ENCODE measurements around the gene TRIM27.
"Not testable (repeated sequence)": the region's sequence is repeated elsewhere in the genome, so short reads cannot be mapped to it uniquely, and the experiment has no call there.

The TRIM27 gene

GRCh38 chr6:28896505-28897368 lies 27.0 kb downstream of the TRIM27 start:
- peak; percentile 52 for DNase-seq (ENCODE audit: low spot score)

GRCh38 chr6:28895131-28895812 lies 28.5 kb downstream of the TRIM27 start:
- peak; percentile 92 for DNase-seq (ENCODE audit: low spot score)

DNA sequence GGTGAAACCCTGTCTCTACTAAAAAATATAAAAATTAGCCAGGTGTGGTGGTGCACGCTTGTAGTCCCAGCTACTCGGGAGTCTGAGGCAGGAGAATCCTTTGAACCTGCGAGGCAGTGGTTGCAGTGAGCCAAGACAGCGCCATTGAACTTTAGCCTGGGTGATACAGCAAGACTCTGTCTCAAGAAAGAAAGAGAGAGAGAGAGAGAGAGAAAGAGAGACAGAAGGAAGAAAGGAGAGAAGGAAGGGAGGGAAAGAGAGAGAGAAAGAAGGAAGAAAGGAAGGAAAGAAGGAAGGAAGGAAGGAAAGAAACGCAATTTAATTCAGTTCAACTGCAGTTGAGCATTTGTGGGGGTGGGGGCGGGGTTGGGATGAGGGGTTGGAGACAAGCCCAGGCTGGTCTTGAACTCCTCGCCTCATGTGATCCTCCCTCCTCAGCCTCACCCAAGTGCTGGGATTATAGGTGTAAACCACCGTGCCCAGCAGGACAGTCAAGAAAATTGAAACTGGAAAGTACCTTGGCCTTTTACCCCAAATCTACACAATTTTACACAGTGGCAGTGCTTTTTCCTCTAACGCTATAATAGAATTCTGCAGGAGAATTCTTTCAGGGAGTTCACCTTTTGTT lies 30.5 kb downstream of the TRIM27 start:
- DNase-seq (ENCODE audit: low spot score): no peak

DNA sequence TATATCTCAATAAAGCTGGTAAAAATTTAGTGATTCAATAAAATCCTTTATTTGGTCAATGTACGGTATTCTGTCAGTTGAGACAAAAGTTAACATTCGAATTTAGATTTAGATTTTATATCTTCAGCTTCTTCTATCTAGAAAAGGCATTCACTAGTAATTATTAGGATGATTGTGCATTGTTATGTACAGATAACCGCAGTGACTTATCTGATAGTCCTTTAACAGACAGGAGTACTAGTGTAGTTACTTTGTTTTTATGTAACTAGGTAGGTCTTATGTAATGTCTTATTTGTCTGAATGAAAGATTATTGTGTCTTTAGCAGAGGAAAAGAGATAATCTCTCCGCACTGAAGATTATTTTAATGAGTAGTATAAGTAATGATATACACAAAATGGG lies 31.3 kb downstream of the TRIM27 start:
- DNase-seq (ENCODE audit: low spot score): no peak

- no peak for DNase-seq (ENCODE audit: low spot score)
These were observed 35.8 kb downstream of the TRIM27 start for GRCh38 chr6:28887796-28888496.

- DNase-seq (ENCODE audit: low spot score): no peak
These were observed 37.7 kb downstream of the TRIM27 start for GRCh38 chr6:28886079-28886439.

- no peak for DNase-seq (ENCODE audit: low spot score)
These were observed 39.2 kb downstream of the TRIM27 start for GRCh38 chr6:28884423-28885131.

- DNase-seq (ENCODE audit: low spot score): peak; percentile 77
These were observed 42.6 kb downstream of the TRIM27 start for GRCh38 chr6:28880894-28881780.

DNA sequence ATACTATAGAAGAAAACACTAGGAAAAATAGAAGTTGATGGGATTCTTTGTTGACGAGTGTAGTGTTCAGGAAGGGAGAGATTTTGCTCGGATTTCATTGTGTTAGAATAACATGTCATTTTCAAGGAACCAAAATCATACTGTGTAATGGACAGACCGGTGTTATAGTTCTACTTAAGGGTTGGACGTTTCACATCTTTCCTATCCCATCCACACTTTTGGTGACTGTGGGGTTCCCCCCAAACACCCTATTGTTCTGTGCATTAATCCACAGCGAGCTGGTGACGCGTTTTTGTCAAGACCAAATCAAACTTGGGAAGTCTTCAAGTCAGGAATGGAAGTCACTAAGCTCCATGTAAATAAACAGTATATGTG lies 43.3 kb downstream of the TRIM27 start:
- DNase-seq (ENCODE audit: low spot score): no peak

DNA sequence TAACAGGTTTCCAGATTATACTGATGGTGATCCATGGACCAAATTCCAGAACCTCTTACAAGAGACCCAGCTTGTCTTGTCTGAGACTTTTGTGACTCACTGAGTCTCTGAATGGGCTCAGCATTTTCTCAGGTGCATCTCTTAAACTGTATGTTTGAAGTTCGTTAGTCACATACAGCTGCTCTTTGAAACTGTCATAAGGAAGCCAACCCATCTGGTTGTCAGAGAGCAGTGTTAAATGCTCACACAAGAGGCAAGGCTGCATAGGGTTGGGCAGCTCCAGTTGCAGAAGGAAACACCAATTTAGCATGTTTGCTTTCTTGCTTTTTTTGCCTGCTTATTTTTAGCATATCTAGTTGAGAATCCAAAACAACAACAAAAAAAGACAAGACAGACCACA lies 47.1 kb downstream of the TRIM27 start:
- DNase-seq (ENCODE audit: low spot score): no peak

DNA sequence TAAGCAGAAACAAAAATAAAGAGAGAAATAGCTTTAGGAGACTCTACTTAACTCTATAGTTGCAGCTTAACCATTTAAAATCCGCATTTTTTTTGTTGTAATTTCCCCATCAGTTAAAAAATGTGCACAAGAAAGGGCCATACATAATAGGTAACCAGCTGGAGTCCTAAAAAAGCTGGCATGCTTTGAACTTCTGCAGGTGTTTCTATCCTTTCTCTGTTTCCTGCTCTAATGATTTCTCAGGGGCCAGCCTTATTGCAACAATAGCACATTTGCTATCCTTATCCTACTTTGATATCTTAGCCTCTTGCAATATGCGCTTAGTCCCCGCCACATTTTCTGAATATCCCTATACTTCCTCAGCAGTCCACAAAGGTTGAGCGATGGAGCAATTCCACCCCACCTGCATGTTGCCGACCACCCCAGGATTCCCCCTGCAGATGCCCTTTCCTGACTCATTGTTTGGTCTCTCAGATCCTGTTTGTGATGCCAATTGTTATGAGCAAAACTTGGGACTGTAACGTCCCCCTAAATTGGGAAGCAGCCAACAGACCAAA lies 48.5 kb downstream of the TRIM27 start:
- no peak for DNase-seq (ENCODE audit: low spot score)

- not testable (repeated sequence) for DNase-seq (ENCODE audit: low spot score)
These were observed 51.5 kb downstream of the TRIM27 start for GRCh38 chr6:28872157-28872817.

DNA sequence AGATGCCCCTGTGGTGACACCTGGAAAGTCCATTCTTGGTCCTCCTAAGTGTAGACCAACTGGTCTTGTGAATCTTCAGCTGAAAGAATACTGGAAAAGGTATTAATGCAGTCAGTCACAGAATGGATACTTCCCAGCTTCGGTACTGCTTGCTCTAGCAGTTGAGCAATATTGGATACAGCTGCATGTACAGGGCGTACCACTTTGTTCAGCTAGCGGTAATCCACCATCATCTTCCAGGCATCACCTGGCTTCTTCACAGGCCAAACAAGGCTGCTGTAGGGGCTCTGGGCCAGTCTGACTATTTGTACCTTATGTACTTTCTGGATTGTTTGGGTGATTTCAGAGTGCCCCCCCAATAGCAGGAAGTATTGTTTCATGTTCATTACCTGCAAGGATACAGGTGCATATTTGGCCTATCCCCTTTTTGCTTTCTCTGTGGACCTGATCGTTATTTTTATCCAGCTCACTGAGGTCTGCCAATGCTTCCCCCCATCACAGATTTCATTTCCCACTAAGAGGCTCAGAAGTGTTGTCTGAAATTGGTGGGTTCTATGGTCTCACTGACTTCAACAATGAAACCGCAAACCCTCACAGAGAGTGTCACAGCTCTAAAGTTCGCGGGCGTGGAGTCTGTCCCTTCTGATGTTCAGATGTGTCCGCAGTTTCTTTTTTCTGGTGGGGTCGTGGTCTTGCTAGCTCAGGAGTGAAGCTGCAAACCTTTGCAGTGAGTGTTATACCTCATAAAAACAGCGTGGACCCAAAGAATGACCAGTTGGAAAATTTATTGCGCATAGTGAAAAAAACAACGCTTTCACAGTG lies 52.2 kb downstream of the TRIM27 start:
- DNase-seq (ENCODE audit: low spot score): no peak

- no peak for DNase-seq (ENCODE audit: low spot score)
These were observed 54.9 kb downstream of the TRIM27 start for GRCh38 chr6:28868873-28869272.

DNA sequence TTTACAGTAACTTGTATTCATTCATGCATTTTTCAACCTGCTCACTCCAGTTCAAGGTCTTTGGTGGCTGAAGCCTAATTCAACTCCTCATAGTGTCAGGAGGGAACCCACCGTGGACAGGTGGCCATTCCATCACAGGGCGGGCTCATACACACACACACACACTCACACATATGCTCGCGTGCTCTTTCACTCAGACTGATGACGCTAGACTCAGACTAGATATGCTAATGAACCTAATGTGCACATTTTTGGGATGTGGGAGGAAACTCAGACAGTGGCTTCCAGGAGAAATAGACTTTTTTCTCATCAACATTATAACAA lies 56.7 kb downstream of the TRIM27 start:
- peak; percentile 33 for DNase-seq (ENCODE audit: low spot score)

DNA sequence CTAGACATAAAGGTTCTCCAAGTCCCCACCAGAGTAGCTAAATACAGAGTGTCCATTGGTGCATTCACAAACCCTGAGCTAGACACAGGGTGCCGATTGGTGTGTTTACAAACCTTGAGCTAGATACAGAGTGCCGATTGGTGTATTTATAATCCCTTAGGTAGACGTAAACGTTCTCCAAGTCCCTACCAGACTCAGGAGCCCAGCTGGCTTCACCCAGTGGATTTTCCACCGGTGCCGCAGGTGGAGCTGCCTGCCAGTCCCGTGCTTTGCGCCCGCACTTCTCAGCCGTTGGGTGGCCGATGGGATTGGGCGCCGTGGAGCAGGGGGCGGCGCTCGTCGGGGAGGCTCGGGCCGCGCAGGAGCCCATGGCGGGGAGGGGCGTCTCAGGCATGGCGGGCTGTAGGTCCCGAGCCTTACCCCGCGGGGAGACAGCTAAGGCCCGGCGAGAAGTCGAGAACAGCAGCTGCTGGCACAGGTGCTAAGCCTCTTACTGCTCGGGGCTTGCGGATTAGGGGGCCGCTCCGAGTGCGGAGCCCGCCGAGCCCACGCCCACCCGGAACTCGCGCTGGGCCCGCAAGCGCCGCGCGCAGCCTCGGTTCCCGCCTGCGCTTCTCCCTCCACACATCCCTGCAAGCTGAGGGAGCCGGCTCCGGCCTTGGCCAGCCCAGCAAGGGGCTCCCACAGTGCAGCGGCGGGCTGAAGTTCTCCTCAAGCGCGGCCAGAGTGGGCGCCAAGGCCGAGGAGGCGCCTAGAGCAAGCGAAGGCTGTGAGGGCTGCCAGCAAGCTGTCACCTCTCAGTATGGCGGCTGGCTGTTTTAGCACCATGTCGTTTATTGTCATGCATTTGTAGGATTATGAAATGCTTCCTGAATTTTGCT lies 57.3 kb downstream of the TRIM27 start:
- DNase-seq (ENCODE audit: low spot score): peak; percentile 30

- DNase-seq (ENCODE audit: low spot score): no peak
These were observed 58.2 kb downstream of the TRIM27 start for GRCh38 chr6:28865401-28866204.

Measured in putamen (tissue), 1 donor.